Stomach smooth muscle (tissue), 2 donors: ENCODE results near the gene FBRSL1.

ENCODE experiments used
- H3K27ac ChIP-seq: one replicate; pipeline ENCODE4 v1.7.0; 2013; ENCODE audit warnings: mild to moderate bottlenecking, low read length, inconsistent platforms
- H3K27me3 ChIP-seq, 2 donors: one replicate each; pipeline ENCODE4 v1.7.0; 2013; ENCODE audit warnings: low read length in 2 of 2; ENCODE audit not compliant: insufficient read depth in 2 of 2, control insufficient read depth in 1 of 2
- H3K36me3 ChIP-seq, 2 donors: one replicate each; pipeline ENCODE4 v1.7.0; 2013; ENCODE audit warnings: low read length in 2 of 2; ENCODE audit not compliant: control insufficient read depth in 2 of 2, insufficient read depth in 2 of 2
- H3K4me1 ChIP-seq: one replicate; pipeline ENCODE4 v1.7.0; 2013; ENCODE audit warnings: low read length; ENCODE audit not compliant: control insufficient read depth, insufficient read depth
- H3K4me3 ChIP-seq, 2 donors: one replicate each; pipeline ENCODE4 v1.7.0; 2013; ENCODE audit warnings: low read length in 2 of 2
- H3K9ac ChIP-seq, 2 donors: one replicate each; pipeline ENCODE4 v1.7.0; 2013; ENCODE audit warnings: low read length in 2 of 2, mild to moderate bottlenecking in 1 of 2
- H3K9me3 ChIP-seq, 2 donors: one replicate each; pipeline ENCODE4 v1.7.0; 2013; ENCODE audit warnings: low read length in 2 of 2; ENCODE audit not compliant: control insufficient read depth in 2 of 2
- donor health status: healthy.
- donor health status: Pancreatic carcinoma.

FBRSL1 gene

DNA sequence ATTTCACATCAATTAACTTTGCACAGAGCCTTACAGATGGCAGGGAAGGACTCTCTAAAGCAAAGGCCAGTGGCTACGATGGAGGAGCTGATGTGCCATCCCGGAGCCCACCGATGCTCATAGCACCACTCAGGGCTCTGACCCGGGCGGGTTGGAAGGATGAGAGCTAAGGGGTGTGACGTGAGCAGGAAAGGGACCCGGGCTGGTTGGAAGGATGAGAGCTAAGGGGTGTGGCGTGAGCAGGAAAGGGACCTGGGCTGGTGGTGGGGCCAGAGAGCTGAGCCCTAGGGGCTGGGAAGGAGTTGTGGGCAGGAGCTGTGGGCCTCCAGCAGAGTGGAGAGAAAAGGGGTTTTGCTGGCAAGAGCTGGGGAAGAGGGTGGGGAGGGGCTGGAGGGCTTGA is 3.8 kb upstream of the FBRSL1 start:
- no peak overlapping the region for H3K27ac ChIP-seq
- no peaks in the 10 kb centered on the region for H3K9me3 ChIP-seq

DNA sequence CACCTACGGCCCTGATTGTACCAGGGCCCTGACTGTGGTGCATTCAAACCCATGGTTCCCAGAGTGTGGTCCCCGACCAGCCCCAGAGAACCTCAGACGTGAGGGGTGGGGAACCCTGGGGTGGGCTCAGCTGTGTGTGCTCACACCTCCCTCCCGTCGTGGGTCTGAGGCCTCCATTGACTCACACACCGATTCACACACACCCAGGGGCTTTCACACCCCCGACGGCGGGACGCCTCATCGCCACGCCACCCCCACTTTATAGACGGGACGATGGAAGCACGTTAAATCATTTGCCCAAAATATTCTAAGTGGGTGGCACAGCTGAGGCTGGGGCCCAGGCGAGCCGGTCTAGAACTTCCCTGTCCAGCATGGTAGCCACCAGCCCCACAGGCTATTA is 3.4 kb upstream of the FBRSL1 start:
- H3K9ac ChIP-seq = no peak overlapping the region
- peaks cover 3 to 10% of the 10 kb centered on the region in 2 donors for H3K27me3 ChIP-seq
- peaks cover 21% of the 10 kb centered on the region for H3K4me1 ChIP-seq
- no peak overlapping the region for H3K4me3 ChIP-seq
- no peak overlapping the region for H3K27ac ChIP-seq
- no peaks in the 10 kb centered on the region for H3K9me3 ChIP-seq
- no peaks in the 10 kb centered on the region for H3K36me3 ChIP-seq

More for the DNA sequence above, 3.8 kb upstream of the FBRSL1 start:
- peaks cover 3 to 10% of the 10 kb centered on the region in 2 donors for H3K27me3 ChIP-seq
- H3K4me3 ChIP-seq = no peak overlapping the region
- peaks cover 17% of the 10 kb centered on the region for H3K4me1 ChIP-seq
- no peak overlapping the region for H3K9ac ChIP-seq
- H3K36me3 ChIP-seq = no peaks in the 10 kb centered on the region

DNA sequence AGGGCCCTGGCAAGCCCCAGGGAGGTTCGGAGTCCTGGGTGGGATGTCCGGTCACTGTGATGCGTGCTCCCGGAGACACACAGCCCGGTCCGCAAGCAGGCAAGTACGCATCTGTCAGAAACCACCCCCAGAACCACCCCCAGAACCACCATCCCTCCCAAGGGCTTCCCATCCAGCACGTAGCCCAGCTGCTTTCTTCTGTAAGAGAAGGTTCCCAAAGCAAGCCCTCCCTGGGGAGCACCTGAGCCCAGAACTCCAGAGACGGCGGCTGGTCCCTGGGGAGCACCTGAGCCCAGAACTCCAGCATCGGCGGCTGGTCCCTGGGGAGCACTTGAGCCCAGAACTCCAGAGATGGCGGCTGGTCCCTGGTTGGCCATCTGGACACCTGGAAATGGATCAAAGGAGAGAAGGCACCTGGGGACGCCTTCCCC is 2.6 kb upstream of the FBRSL1 start:
- H3K4me3 ChIP-seq = no peak overlapping the region
- no peak overlapping the region for H3K9ac ChIP-seq
- no peak overlapping the region for H3K27ac ChIP-seq
- H3K9me3 ChIP-seq = no peaks in the 10 kb centered on the region
- H3K36me3 ChIP-seq = no peaks in the 10 kb centered on the region
- peaks cover 29% of the 10 kb centered on the region for H3K4me1 ChIP-seq
- peaks cover 0 to 6% of the 10 kb centered on the region in 2 donors for H3K27me3 ChIP-seq

DNA sequence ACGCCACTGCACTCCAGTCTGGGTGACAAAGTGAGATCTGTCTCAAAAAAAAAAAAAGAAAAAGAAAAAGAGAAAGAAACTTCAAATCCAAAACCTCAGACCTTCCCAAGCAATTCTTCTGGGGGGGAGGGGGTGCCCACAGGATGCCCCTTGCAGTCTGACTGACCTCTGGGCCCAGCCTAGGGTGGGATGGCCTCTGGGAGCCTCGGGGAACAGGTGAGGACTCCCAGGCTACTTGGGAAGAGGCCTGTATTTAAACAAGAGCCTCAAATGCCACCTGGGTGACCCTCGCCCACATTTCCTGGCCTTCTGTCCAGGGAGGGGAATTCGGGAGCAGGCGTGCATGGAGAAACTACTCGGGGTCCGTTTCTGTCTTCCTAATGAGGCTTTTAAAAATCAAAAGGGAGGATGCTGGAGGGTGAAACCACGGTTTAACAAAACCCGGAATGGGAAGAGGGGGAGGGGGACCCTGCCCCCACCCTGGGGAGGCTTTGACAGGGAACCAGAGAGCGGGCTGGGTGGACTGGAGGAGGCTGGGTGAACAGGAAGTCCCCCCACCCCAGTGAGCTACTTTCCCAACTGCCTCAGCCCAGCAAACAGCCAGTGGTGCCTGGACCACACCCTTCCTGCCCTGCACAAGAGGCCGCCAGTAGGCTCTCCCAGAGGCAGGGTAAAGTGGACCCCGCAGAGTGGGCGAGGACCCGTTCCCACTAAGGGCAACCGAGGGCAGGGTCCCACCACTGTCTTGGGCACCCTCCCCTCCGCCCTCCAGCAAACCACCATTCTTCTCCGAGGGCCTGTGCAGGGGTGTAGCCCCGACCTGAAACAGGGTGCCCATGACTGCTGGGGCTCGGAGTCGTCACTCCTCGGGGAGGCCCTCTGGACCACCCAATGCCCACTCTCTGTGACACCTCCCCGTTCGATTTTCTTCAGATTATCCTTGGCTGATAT is 1.5 kb upstream of the FBRSL1 start:
- H3K9ac ChIP-seq = no peak overlapping the region

DNA sequence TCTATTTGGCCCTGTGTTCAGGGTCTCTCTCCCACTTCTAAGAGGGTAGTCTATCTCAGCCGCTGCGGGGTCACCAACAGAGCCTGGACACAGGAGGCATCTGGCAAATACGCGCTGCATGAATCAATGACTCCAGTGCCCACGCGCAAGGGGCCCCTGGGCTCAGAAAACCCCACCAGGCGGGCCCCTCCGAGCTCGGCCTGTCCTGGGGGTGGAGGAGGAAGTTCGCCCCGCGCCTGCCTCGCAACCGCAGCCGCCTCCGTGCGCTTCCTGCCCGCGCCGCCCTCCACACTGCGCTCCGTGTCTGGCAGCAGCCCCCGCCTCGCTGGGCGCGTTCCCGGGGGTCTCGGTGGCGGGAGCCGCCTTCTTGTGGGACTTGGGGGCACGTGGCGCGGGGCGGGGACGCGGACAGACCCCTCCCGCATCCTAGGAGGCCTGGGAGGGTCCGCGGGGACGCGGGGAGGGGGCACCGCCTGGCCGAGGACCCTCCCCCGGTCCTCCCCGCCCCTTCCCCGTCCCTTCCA is 811 bp upstream of the FBRSL1 start:
- H3K27ac ChIP-seq = no peak overlapping the region
- no peaks in the 10 kb centered on the region for H3K27me3 ChIP-seq
- peak overlapping the region; percentile 53 to 69 for H3K4me3 ChIP-seq
- no peak overlapping the region for H3K9ac ChIP-seq
- no peaks in the 10 kb centered on the region for H3K36me3 ChIP-seq
- no peaks in the 10 kb centered on the region for H3K9me3 ChIP-seq
- peaks cover 47% of the 10 kb centered on the region for H3K4me1 ChIP-seq

More for the DNA sequence above, 1.5 kb upstream of the FBRSL1 start:
- Histone ChIP-seq H3K4me3 (peak overlapping the region in 1 of 2 donors; percentile 69), H3K27ac (no peak overlapping the region), H3K27me3 (no peaks in the 10 kb centered on the region), H3K9me3 (no peaks in the 10 kb centered on the region), H3K4me1 (peaks cover 40% of the 10 kb centered on the region), H3K36me3 (no peaks in the 10 kb centered on the region)

DNA sequence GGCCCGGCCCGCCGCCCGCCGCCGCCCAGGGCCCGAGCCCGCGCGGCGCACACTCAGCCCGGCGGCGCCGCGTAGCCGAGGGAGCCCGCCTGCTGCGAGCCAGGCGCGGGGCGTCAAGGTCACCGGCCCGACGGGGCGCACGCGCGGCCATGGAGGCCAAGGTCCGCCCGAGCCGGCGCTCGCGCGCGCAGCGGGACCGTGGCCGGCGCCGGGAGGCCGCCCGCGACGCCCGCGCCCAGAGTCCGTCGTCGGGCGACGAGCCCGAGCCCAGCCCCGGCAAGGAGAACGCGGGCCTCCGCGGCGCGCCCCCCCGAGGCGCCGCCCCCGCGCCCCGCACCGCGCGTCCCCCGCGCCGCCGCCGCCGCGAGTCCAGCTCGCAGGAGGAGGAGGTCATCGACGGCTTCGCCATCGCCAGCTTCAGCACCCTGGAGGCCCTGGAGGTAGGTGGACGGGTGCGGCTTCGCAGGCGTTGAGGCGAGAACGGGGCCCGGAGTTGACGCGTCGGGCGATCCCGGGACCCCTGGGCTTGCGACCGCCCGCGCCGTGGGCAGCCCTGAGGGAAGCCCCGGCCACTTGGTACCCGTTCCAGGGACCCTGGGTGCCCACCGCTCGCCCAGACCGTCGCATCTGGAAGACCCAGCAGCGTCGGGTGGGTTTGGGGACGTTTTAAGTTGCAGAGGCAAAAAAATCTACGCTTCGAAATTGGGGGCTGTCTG is 629 bp downstream of the FBRSL1 start:
- peaks cover 61% of the 10 kb centered on the region for H3K4me1 ChIP-seq
- no peaks in the 10 kb centered on the region for H3K36me3 ChIP-seq
- H3K27me3 ChIP-seq = no peaks in the 10 kb centered on the region
- H3K9ac ChIP-seq = peak overlapping the region; percentile 64 to 78
- no peaks in the 10 kb centered on the region for H3K9me3 ChIP-seq
- H3K27ac ChIP-seq = no peak overlapping the region
- H3K4me3 ChIP-seq = peak overlapping the region; percentile 80 to 86

DNA sequence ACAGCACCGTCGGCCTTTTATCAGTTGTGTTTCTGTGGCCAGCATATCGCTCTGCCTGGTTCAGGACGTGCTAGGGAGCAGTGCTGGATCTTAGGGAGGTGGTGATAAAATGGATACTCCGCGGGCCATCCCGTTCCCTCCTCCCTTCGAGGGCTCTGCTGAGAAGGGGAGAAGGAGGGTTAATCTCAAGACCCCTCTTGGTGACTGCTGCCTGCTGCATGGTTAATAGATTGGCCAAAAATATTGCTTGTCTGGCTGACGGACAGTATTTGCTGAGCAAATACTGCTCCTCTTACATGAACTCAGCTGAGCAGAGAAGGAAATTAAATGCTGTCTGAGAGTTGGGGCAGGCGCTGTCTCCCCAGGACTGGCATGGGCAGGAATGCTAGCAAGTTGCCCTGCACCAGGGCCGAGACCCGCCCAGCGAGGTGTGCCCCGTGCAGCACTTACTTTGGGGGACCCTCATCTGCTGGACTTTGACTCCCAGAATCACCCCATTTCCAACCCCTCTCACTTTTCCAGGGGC is 1.2 kb downstream of the FBRSL1 start:
- H3K9me3 ChIP-seq = no peaks in the 10 kb centered on the region
- H3K9ac ChIP-seq = peak overlapping the region; percentile 64 to 78
- no peak overlapping the region for H3K27ac ChIP-seq
- no peaks in the 10 kb centered on the region for H3K36me3 ChIP-seq
- H3K4me3 ChIP-seq = peak overlapping the region; percentile 80 to 86
- H3K4me1 ChIP-seq = peaks cover 66% of the 10 kb centered on the region
- no peaks in the 10 kb centered on the region for H3K27me3 ChIP-seq

DNA sequence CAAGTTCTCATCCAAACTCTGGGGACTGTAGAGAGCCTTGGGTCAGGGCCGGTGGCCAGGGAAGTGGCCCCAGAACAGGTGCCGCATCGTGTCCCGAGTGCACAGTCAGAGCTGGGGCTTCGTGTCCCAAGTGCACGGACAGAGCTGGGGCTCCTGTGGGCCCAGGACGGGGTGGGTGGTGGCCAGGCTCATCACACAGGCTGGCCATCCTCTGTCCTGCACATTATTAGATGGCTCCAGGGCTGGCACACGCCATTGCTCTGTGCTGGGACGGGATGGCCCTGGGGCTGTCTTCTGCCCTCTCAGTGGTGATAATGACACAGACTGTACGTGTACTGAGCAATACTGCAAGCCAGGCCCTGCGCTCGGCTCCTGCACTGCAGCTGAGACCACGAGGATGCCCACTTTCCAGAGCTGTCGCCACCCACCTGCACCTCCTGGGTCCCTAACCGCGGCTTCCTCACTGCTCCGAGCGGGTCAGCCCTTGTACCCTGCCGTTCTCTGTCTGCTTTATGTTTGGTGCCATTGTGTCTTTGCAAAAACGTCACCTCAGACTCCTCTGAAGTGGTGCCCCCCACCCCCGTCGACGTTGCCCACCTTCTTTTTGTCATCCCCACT is 1.9 kb downstream of the FBRSL1 start:
- no peak overlapping the region for H3K27ac ChIP-seq
- H3K4me1 ChIP-seq = peaks cover 73% of the 10 kb centered on the region

DNA sequence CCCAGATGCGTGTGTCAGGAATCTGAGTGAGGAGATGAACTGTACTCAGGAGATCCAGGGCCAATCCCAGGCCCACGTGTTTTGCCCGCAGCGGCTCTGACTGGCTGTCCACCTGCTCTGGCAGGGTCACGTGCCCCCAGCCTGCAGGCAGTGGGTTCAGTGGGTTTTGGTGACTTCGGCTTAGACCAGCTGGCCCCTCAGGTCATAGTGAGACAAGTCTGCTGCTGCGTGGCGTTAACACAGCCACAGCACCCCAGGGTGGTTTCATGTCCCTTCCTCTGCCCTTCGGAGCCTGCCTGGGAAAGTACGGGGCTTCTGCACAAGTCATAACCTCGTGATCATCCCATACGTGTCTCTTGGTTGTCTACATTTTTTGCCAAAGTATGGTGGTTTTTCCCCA is 2.6 kb downstream of the FBRSL1 start:
- peaks cover 77% of the 10 kb centered on the region for H3K4me1 ChIP-seq
- H3K9ac ChIP-seq = no peak overlapping the region
- peak overlapping the region; percentile 44 to 80 for H3K4me3 ChIP-seq
- H3K27me3 ChIP-seq = no peaks in the 10 kb centered on the region
- no peaks in the 10 kb centered on the region for H3K9me3 ChIP-seq
- H3K36me3 ChIP-seq = no peaks in the 10 kb centered on the region
- no peak overlapping the region for H3K27ac ChIP-seq

More for the DNA sequence above, 1.9 kb downstream of the FBRSL1 start:
- Histone ChIP-seq H3K9me3 (no peaks in the 10 kb centered on the region), H3K27me3 (no peaks in the 10 kb centered on the region), H3K9ac (peak overlapping the region; percentile 64 to 78), H3K36me3 (no peaks in the 10 kb centered on the region), H3K4me3 (peak overlapping the region; percentile 80 to 86)

DNA sequence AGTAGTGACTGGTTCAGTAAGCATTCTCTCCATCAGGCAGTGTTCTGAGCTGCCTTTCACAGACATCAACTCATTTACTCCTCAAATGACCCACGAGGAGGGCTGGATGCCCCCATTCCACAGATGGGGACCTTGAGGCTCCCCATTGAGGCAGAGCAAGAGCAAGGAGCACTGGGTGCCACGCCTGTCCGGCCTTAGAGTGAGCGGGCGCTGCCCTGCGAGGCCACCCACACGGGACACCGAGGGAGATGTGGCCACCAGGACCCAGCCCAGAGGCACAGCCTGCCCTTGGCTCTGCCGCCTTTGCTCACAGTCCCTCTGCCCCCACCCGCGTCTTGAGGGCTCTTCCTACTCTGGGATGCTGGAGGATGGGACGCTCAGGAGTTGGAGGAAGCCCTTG is 3.0 kb downstream of the FBRSL1 start:
- Histone ChIP-seq H3K4me3 (peak overlapping the region; percentile 9 to 44), H3K9ac (no peak overlapping the region), H3K27me3 (no peaks in the 10 kb centered on the region), H3K27ac (no peak overlapping the region), H3K4me1 (peaks cover 81% of the 10 kb centered on the region), H3K36me3 (no peaks in the 10 kb centered on the region), H3K9me3 (no peaks in the 10 kb centered on the region)
